Nephron progenitor cell (in vitro differentiated cells): ENCODE data around the gene KLHL29.

Source experiments
- DNase-seq: peaks from one replicate; pipeline ENCODE4 v3.0.0; 2021
- H3K27ac Mint-ChIP-seq: 2 replicates; pipeline ENCODE4 v1.8.0; 2021; ENCODE audit warnings: mild to moderate bottlenecking, moderate library complexity, mixed read lengths
- H3K27me3 Mint-ChIP-seq: 2 replicates; pipeline ENCODE4 v1.8.0; 2021; ENCODE audit warnings: mild to moderate bottlenecking, low read depth, mixed read lengths; ENCODE audit not compliant: poor library complexity
- H3K36me3 Mint-ChIP-seq: 2 replicates; pipeline ENCODE4 v1.8.0; 2021; ENCODE audit warnings: low read depth, mixed read lengths
- H3K4me1 Mint-ChIP-seq: 2 replicates; pipeline ENCODE4 v1.8.0; 2021; ENCODE audit warnings: mixed read lengths
- H3K4me3 Mint-ChIP-seq: 2 replicates; pipeline ENCODE4 v1.8.0; 2021; ENCODE audit warnings: mild to moderate bottlenecking, moderate library complexity, mixed read lengths
- H3K9me3 Mint-ChIP-seq: 2 replicates; pipeline ENCODE4 v1.8.0; 2021; ENCODE audit warnings: mild to moderate bottlenecking, moderate library complexity, mixed read lengths
- CTCF ChIP-seq: fragments of 200-600 bp; sonication (generic); IDR thresholded peaks from 2 replicates; pipeline ENCODE4 v1.5.0; 2021; ENCODE audit warnings: antibody characterized with exemption

The KLHL29 gene

GRCh38 chr2:23603581-23603980 is 218.6 kb downstream of the KLHL29 start:
- Mint-ChIP-seq H3K4me3 (no peak overlapping the region), H3K27ac (no peak overlapping the region), H3K27me3 (no peaks in the 10 kb centered on the region), H3K9me3 (peaks cover 6% of the 10 kb centered on the region), H3K4me1 (peaks cover 41% of the 10 kb centered on the region), H3K36me3 (no peaks in the 10 kb centered on the region)
- no peak for TF ChIP-seq CTCF
- no peak for DNase-seq

GRCh38 chr2:23604731-23605130 is 219.8 kb downstream of the KLHL29 start:
- H3K4me3 Mint-ChIP-seq = no peak overlapping the region
- no peaks in the 10 kb centered on the region for H3K27me3 Mint-ChIP-seq
- H3K36me3 Mint-ChIP-seq = no peaks in the 10 kb centered on the region
- H3K9me3 Mint-ChIP-seq = peaks cover 12% of the 10 kb centered on the region
- peaks cover 38% of the 10 kb centered on the region for H3K4me1 Mint-ChIP-seq
- H3K27ac Mint-ChIP-seq = no peak overlapping the region
- no peak for DNase-seq
- no peak for TF ChIP-seq CTCF

GRCh38 chr2:23605236-23605635 is 220.3 kb downstream of the KLHL29 start:
- Mint-ChIP-seq H3K36me3 (no peaks in the 10 kb centered on the region), H3K27me3 (peaks cover 1% of the 10 kb centered on the region), H3K4me1 (peaks cover 33% of the 10 kb centered on the region), H3K27ac (peak overlapping the region; percentile 15), H3K9me3 (peaks cover 13% of the 10 kb centered on the region), H3K4me3 (no peak overlapping the region)
- TF ChIP-seq CTCF = no peak
- no peak for DNase-seq

- Mint-ChIP-seq H3K27me3 (peaks cover 3% of the 10 kb centered on the region), H3K27ac (no peak overlapping the region), H3K4me3 (no peak overlapping the region), H3K36me3 (peaks cover under 1% of the 10 kb centered on the region), H3K9me3 (peaks cover 23% of the 10 kb centered on the region), H3K4me1 (peaks cover 25% of the 10 kb centered on the region)
- no peak for DNase-seq
- no peak for TF ChIP-seq CTCF
Measured at GRCh38 chr2:23606196-23606595, 221.2 kb downstream of the KLHL29 start.

GRCh38 chr2:23606968-23607367 is 222.0 kb downstream of the KLHL29 start:
- H3K27me3 Mint-ChIP-seq = peaks cover 3% of the 10 kb centered on the region
- peaks cover 8% of the 10 kb centered on the region for H3K36me3 Mint-ChIP-seq
- H3K27ac Mint-ChIP-seq = no peak overlapping the region
- no peak for TF ChIP-seq CTCF
- H3K4me1 Mint-ChIP-seq = peaks cover 18% of the 10 kb centered on the region
- no peak for DNase-seq
- H3K4me3 Mint-ChIP-seq = no peak overlapping the region
- peaks cover 31% of the 10 kb centered on the region for H3K9me3 Mint-ChIP-seq

- H3K27ac Mint-ChIP-seq = no peak overlapping the region
- H3K27me3 Mint-ChIP-seq = peaks cover 3% of the 10 kb centered on the region
- H3K4me1 Mint-ChIP-seq = peaks cover 8% of the 10 kb centered on the region
- H3K9me3 Mint-ChIP-seq = peaks cover 40% of the 10 kb centered on the region
- no peak for DNase-seq
- TF ChIP-seq CTCF = no peak
- H3K36me3 Mint-ChIP-seq = peaks cover 16% of the 10 kb centered on the region
- no peak overlapping the region for H3K4me3 Mint-ChIP-seq
Measured at GRCh38 chr2:23607925-23608324, 222.9 kb downstream of the KLHL29 start.
